ENCODE data around the gene FLT1. TPM values are rescaled to one million over a fixed set of nuclear protein-coding genes. Genes with fewer than 3 reads are reported as not detected.

Gene FLT1
- total RNA-seq, 4 donors from 2014 or later: 12.5 to 46.2 (median 31.3) TPM

DNA sequence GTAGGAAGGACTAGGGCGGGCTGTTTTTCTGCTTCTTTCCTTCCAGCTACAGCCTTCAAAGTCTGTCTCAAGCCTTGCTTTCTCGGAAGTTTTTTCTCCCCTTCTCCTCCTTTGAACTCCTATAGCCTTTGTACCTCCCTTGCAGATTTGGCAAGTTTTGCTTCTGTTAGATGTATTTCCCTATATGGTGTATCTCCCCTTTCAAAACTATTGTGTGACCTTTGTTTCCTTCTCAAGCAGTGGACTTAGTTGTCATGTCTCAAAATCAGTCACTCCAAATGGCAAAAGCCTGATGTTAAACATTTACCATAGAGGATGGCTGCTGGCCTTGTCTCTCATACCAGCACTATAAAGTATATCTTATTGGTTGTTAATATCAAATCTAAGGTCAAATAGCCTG, 152.7 kb downstream of the FLT1 start:
- WGBS: 86% methylated on average over 2 of the region's 2 CpGs

DNA sequence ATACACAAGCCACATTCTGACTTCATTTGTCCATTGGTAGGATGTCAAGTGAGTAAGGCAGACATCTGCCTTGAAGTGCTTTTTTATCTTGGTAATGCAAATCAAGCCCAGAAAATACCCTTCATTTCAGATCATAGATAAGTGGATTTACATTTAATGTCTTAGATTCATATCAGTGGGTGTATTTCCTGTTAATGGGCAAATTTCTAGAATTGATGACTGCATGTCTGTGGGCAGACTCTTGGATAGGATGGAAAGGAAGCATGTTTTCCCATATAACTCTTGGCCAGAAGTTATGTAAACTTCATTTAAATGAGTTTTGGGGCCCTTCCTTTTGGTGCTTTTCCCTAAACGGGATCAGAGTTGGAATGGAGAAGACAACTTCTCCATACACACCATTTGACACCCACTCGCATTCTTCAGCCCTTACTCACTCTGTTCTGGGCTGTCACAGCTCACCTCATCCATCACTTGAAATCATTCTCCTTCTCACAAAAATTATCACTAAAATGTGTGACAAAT, 154.6 kb downstream of the FLT1 start:
- intact Hi-C loops (cut with DNase I): no loop called here
- Histone ChIP-seq H3K9me3 (no peaks in the 10 kb centered on the region), H3K4me3 (no peak overlapping the region), H3K27ac (replicated peaks in 1 of 4) (no peak overlapping the region), H3K36me3 (peaks cover 0 to 30% (median 0%) of the 10 kb centered on the region in 4 donors), H3K27me3 (peaks cover 0 to 7% (median 0%) of the 10 kb centered on the region in 4 donors), H3K4me1 (peaks cover 17 to 33% (median 21%) of the 10 kb centered on the region in 4 donors)
- 61% methylated on average over 2 of the region's 2 CpGs for WGBS
- TF ChIP-seq POLR2AphosphoS5 (IDR thresholded peaks at IDR 0.05): no peak
- no peak for TF ChIP-seq EP300 (IDR thresholded peaks at IDR 0.05)
- no peak for TF ChIP-seq POLR2A (IDR thresholded peaks at IDR 0.05; ENCODE audit: low read depth)
- TF ChIP-seq, protein P1, sequence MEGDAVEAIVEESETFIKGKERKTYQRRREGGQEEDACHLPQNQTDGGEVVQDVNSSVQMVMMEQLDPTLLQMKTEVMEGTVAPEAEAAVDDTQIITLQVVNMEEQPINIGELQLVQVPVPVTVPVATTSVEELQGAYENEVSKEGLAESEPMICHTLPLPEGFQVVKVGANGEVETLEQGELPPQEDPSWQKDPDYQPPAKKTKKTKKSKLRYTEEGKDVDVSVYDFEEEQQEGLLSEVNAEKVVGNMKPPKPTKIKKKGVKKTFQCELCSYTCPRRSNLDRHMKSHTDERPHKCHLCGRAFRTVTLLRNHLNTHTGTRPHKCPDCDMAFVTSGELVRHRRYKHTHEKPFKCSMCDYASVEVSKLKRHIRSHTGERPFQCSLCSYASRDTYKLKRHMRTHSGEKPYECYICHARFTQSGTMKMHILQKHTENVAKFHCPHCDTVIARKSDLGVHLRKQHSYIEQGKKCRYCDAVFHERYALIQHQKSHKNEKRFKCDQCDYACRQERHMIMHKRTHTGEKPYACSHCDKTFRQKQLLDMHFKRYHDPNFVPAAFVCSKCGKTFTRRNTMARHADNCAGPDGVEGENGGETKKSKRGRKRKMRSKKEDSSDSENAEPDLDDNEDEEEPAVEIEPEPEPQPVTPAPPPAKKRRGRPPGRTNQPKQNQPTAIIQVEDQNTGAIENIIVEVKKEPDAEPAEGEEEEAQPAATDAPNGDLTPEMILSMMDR (IDR thresholded peaks at IDR 0.05): no peak
- DNase-seq (ENCODE audit: extremely low spot score): no peak

More for the DNA sequence above, 152.7 kb downstream of the FLT1 start:
- intact Hi-C loops (cut with DNase I): no loop called here
- Histone ChIP-seq H3K9me3 (no peaks in the 10 kb centered on the region), H3K4me1 (peaks cover 11 to 18% (median 16%) of the 10 kb centered on the region in 4 donors), H3K27ac (replicated peaks in 1 of 4) (no peak overlapping the region), H3K27me3 (peaks cover 0 to 7% (median 0%) of the 10 kb centered on the region in 4 donors), H3K36me3 (peaks cover 0 to 44% (median 0%) of the 10 kb centered on the region in 4 donors), H3K4me3 (no peak overlapping the region)
- DNase-seq (ENCODE audit: extremely low spot score): no peak
- TF ChIP-seq POLR2A (IDR thresholded peaks at IDR 0.05; ENCODE audit: low read depth): no peak
- TF ChIP-seq POLR2AphosphoS5 (IDR thresholded peaks at IDR 0.05): no peak
- TF ChIP-seq EP300 (IDR thresholded peaks at IDR 0.05): no peak
- TF ChIP-seq, protein P1 (IDR thresholded peaks at IDR 0.05): no peak

DNA sequence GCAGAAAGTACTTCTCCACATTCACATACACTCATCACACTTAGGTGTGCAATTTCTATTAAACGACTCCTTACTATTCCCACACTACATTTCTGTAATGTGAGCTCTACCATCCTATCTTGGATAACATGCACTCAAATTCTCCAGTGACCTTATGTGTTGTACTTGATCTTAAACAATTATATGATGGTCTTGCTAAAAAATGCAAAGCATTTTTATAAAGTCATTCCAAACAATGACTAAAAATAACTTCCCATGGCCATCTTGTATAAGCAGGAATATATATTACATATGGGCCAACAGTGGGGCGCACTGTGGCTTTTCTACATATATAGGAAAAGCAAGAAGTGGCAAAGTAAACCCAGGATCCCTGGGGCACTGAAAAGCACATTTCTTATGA, 155.5 kb downstream of the FLT1 start:
- WGBS: 94% methylated on average over 2 of the region's 2 CpGs

DNA sequence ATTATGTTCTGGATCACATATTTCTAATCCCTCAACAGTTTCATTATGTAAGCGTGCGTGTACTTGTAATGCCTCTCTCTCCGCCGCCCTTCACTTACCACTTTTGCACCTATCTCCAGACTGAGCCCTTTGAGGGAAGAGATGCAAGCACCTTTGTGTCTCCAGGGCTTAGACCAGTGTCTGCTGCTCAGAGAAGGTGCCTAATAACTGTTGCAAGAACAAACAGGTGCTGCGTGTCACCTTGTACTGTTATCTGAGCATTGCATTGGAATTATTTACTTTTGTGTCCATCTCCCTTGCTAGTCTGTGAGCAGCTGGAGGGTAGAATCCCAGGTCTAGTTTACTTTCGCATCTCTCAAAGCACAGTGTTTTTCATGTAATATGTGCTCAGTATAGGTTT, 156.2 kb downstream of the FLT1 start:
- peaks cover 17 to 33% (median 21%) of the 10 kb centered on the region in 4 donors for H3K4me1 ChIP-seq
- H3K36me3 ChIP-seq: peaks cover 0 to 18% (median 0%) of the 10 kb centered on the region in 4 donors
- no peak overlapping the region for H3K27ac ChIP-seq (replicated peaks in 1 of 4)
- H3K4me3 ChIP-seq: no peak overlapping the region
- intact Hi-C loops (cut with DNase I): no loop called here
- H3K27me3 ChIP-seq: peaks cover 0 to under 1% (median 0%) of the 10 kb centered on the region in 4 donors
- 93% methylated on average over 5 of the region's 6 CpGs for whole genome bisulfite sequencing
- no peak for DNase-seq (ENCODE audit: extremely low spot score)
- TF ChIP-seq EP300 (IDR thresholded peaks at IDR 0.05): no peak
- TF ChIP-seq POLR2A (IDR thresholded peaks at IDR 0.05; ENCODE audit: low read depth): no peak
- TF ChIP-seq POLR2AphosphoS5 (IDR thresholded peaks at IDR 0.05): no peak
- TF ChIP-seq, protein P1 (IDR thresholded peaks at IDR 0.05): no peak
- H3K9me3 ChIP-seq: no peaks in the 10 kb centered on the region

More for the DNA sequence above, 155.5 kb downstream of the FLT1 start:
- Histone ChIP-seq H3K4me1 (peaks cover 17 to 33% (median 21%) of the 10 kb centered on the region in 4 donors), H3K4me3 (no peak overlapping the region), H3K9me3 (no peaks in the 10 kb centered on the region), H3K27me3 (peaks cover 0 to 7% (median 0%) of the 10 kb centered on the region in 4 donors), H3K27ac (replicated peaks in 1 of 4) (no peak overlapping the region), H3K36me3 (peaks cover 0 to 21% (median 0%) of the 10 kb centered on the region in 4 donors)
- TF ChIP-seq EP300 (IDR thresholded peaks at IDR 0.05) (no peak), POLR2AphosphoS5 (IDR thresholded peaks at IDR 0.05) (no peak), POLR2A (IDR thresholded peaks at IDR 0.05; ENCODE audit: low read depth) (no peak)
- TF ChIP-seq, protein P1 (IDR thresholded peaks at IDR 0.05): no peak
- intact Hi-C loops (cut with DNase I): no loop called here
- no peak for DNase-seq (ENCODE audit: extremely low spot score)

All from esophagus muscularis mucosa (tissue), 4 donors.